Measurements from ENCODE around the gene SLC12A7. TPM values are rescaled to one million over a fixed set of nuclear protein-coding genes. Genes with fewer than 3 reads are reported as not detected.

SLC12A7 gene
- polyA plus RNA-seq, 1 donor (not counting 4 experiments of a cell fraction or from before 2014, with no cell fraction given), result 1.5 TPM

- Histone ChIP-seq H2AFZ (ENCODE audit: control insufficient read depth, low read length) (no peak overlapping the region), H4K20me1 (ENCODE audit: control insufficient read depth, extremely low read depth, insufficient read depth, low read length) (no peaks in the 10 kb centered on the region), H3K27me3 (ENCODE audit: control insufficient read depth, extremely low read depth, insufficient read depth, low read length) (peaks cover 12% of the 10 kb centered on the region), H3K9me3 (ENCODE audit: control insufficient read depth, low read depth, low read length) (no peaks in the 10 kb centered on the region), H3K9ac (ENCODE audit: control insufficient read depth, extremely low read depth, insufficient read depth, low read length) (no peak overlapping the region), H3K4me3 (ENCODE audit: control insufficient read depth in 2 of 3, extremely low read depth in 1 of 3, insufficient read depth in 2 of 3, low read depth in 1 of 3, low read length in 3 of 3) (no peak overlapping the region), H3K36me3 (ENCODE audit: control insufficient read depth in 2 of 2, extremely low read depth in 1 of 2, insufficient read depth in 2 of 2, low read length in 2 of 2) (no peaks in the 10 kb centered on the region), H3K79me2 (ENCODE audit: control insufficient read depth, insufficient read depth, low read length) (no peaks in the 10 kb centered on the region), H3K4me2 (ENCODE audit: control insufficient read depth, extremely low read depth, insufficient read depth, low read depth, low read length) (no peak overlapping the region), H3K4me1 (ENCODE audit: control insufficient read depth, extremely low read depth, insufficient read depth, low read length) (no peaks in the 10 kb centered on the region), H3K9me1 (ENCODE audit: control insufficient read depth, extremely low read depth, insufficient read depth, low read length) (no peaks in the 10 kb centered on the region), H3K27ac (ENCODE audit: control insufficient read depth, insufficient read depth, low read length) (no peak overlapping the region)
- dilution Hi-C loops (cut with MboI; ENCODE audit: extremely low pct_ligation_motif_present, low sequenced_read_pairs), result no loop called here
- DNase-seq (ENCODE audit: low read depth, low spot score) (no peak), FAIRE-seq (no peak)
- TF ChIP-seq CTCF (optimal IDR thresholded peaks at IDR 0.05 in 1 of 3, IDR thresholded peaks at IDR 0.05 in 1 of 3, conservative IDR thresholded peaks at IDR 0.05 in 1 of 3; ENCODE audit: extremely low read depth in 1 of 3, insufficient read depth in 2 of 3, low read length in 3 of 3) (no peak), EZH2 (IDR thresholded peaks at IDR 0.05; ENCODE audit: low read length) (no peak)
These were observed 7.4 kb downstream of the SLC12A7 start for GRCh38 chr5:1104327-1105006.

- Histone ChIP-seq H2AFZ (ENCODE audit: control insufficient read depth, low read length) (no peak overlapping the region), H3K27ac (ENCODE audit: control insufficient read depth, insufficient read depth, low read length) (no peak overlapping the region), H3K79me2 (ENCODE audit: control insufficient read depth, insufficient read depth, low read length) (no peaks in the 10 kb centered on the region), H3K4me3 (ENCODE audit: control insufficient read depth in 2 of 3, extremely low read depth in 1 of 3, insufficient read depth in 2 of 3, low read depth in 1 of 3, low read length in 3 of 3) (no peak overlapping the region), H3K9me1 (ENCODE audit: control insufficient read depth, extremely low read depth, insufficient read depth, low read length) (no peaks in the 10 kb centered on the region), H3K27me3 (ENCODE audit: control insufficient read depth, extremely low read depth, insufficient read depth, low read length) (peaks cover 12% of the 10 kb centered on the region), H3K36me3 (ENCODE audit: control insufficient read depth in 2 of 2, extremely low read depth in 1 of 2, insufficient read depth in 2 of 2, low read length in 2 of 2) (no peaks in the 10 kb centered on the region), H3K4me2 (ENCODE audit: control insufficient read depth, extremely low read depth, insufficient read depth, low read depth, low read length) (no peak overlapping the region), H4K20me1 (ENCODE audit: control insufficient read depth, extremely low read depth, insufficient read depth, low read length) (no peaks in the 10 kb centered on the region), H3K4me1 (ENCODE audit: control insufficient read depth, extremely low read depth, insufficient read depth, low read length) (no peaks in the 10 kb centered on the region), H3K9me3 (ENCODE audit: control insufficient read depth, low read depth, low read length) (no peaks in the 10 kb centered on the region), H3K9ac (ENCODE audit: control insufficient read depth, extremely low read depth, insufficient read depth, low read length) (no peak overlapping the region)
- TF ChIP-seq CTCF (optimal IDR thresholded peaks at IDR 0.05 in 1 of 3, IDR thresholded peaks at IDR 0.05 in 1 of 3, conservative IDR thresholded peaks at IDR 0.05 in 1 of 3; ENCODE audit: extremely low read depth in 1 of 3, insufficient read depth in 2 of 3, low read length in 3 of 3) (no peak), EZH2 (IDR thresholded peaks at IDR 0.05; ENCODE audit: low read length) (no peak)
- no peak for FAIRE-seq
- dilution Hi-C loops (cut with MboI; ENCODE audit: extremely low pct_ligation_motif_present, low sequenced_read_pairs), result no loop called here
- no peak for DNase-seq (ENCODE audit: low read depth, low spot score)
These were observed 8.1 kb downstream of the SLC12A7 start for GRCh38 chr5:1103505-1104326.

Measured in keratinocyte (primary cell).